ENCODE results near the gene KRT75.

KRT75 gene

DNA sequence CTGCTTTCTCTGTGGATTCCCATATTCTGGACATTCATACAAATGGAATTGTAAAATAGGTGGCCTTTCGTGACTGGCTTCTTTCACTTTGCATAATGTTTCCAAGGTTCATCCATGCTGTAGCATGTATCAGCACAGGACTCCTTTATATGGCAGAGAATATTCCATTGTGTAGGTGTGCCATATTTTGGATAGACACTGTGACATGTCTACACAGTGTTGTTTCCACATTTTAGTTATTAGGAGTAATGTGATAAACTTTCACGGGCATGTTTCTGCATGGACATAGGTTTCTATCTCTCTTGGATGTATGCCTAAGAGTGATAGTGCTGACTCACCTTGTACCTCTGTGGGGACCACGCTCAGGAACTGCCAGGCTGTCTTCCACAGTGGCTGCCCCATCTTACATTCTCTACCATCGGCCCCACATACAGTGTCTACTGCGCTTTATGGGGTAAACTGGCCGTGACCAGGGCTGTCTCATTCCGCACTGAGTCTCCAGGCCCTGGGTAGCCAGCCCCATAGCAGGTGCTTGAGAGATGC lies 41.6 kb downstream of the KRT75 start:
- no peak for DNase-seq (ENCODE audit: low read depth in 2 of 2)

DNA sequence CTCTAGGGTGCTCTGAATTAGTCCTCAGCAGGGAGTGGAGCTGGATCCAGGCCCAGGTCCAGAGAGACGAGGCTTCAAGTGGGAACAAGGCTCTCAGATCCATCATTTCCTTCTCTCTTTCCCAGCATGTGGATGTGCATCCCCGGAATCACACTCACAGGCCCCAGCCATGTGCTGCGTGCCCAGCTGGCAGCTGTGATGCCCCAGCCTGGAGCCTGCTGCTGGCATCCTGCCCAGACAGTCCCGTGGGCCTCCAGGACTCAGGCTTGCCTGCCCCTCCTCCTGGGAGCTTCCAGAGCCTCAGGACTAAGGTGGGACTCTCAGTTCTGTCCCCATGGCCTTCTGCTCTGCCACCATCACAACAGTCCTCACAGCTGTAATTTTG lies 42.6 kb downstream of the KRT75 start:
- DNase-seq (ENCODE audit: low read depth in 2 of 2): no peak

DNA sequence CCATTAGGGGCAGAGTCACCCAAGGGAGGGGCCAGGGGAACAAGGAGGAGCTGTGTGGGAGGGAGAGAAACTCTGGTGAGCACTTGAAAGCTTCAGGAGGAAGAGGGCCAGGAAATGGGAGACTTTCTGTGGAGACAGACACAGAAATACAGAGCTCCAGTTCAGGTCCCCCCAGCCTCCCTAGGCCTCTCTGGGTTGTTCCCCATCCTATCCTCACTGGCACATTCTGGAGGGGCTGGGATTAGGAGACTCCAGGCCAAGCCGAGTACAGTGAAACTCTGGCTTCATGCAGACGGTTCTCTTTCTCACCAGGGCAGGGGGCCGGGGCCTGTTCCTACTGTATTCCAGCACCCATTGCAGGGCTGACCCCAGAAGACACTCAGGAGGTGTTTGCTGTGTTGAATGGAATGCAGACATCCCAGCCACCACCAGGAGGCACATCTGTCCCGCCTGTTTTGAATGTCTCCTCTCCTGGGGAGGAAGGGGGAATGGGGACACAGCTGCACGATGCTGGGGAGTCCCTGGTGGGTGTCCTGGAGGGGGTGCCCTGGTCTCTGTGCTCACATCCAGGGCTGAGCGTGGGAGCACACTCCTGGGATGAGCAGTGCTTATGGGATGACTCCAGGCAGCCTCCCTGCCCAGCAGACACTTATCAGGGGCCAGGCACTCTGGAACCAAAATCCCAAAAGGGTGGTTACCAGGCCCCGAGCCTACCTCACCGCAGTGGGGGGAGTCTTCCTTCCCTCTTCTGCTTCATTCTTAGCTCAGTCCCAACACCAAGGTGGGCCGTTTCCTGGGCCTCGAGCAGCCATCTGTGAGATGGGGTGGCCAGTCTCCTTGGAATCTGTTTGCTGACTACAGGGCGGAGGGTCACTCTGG lies 43.2 kb downstream of the KRT75 start:
- DNase-seq (ENCODE audit: low read depth in 2 of 2): no peak

GRCh38 chr12:52389313-52390207 lies 44.6 kb downstream of the KRT75 start:
- DNase-seq (ENCODE audit: low read depth in 2 of 2): no peak

DNA sequence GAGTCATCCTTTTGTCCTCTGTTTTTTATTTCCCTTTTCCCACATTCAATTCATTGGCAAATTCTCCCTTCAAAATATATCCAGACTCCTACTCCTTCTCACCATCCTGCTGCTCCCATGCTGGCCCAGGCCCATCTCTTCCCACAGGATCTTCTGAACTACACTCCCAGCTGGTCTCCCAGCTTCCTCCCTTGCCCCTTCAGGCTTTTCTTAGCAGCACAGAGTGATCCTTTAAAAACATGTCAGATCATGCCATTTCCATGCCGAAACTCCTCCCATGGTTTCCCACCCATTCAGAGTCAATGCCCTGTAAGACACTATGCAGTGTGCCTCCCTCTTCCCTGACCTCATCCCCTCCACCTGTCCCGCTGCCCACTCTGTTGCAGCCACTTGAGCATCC lies 46.3 kb downstream of the KRT75 start:
- DNase-seq (ENCODE audit: low read depth in 2 of 2): no peak

- DNase-seq (ENCODE audit: low read depth in 2 of 2): no peak
Observed at GRCh38 chr12:52385226-52385702, 48.9 kb downstream of the KRT75 start, which contains the start of gene KRT84. Gene KRT84 (minus strand): TSS chr12:52385652. CDS start chr12:52385585, 67 bp downstream.

DNA sequence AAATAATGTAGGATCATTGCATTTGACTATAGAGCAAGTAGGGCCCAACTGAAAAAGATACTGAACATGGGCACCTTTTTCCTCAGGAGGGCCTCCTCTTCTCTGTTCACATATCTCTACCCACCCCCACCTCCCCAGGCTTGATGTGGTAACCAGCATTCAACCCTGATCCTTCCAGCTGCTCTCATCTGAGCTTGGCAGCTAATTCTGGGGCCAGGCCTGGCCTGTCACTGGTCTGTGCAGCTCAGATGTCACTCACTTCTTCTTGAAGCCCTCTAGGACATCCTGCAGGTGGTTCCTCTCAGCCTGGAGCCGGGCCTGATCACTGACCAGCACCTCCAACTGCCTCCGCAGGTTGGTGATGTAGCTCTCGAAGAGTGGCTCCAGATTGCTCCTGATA lies 50.8 kb downstream of the KRT75 start:
- DNase-seq (ENCODE audit: low read depth in 2 of 2): no peak

DNA sequence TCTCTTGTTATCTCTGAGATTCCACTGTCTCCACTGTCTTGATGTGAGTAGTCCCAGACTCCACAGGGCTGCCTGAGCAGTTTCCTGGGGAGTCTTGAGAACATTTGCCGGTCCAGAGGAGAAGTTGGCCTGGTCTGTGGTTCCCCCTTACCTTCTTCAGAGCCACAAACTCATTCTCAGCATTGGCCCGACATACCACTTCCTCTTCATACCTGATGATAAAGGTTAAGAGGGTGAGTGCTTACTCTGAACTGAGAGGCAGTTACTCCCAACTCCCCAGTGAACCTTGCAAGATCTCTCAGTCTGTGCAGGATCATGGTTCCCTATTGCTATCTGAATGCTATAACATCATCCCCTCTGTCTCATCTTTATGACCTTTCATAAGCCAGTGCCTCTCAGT lies 51.3 kb downstream of the KRT75 start:
- no peak for DNase-seq (ENCODE audit: low read depth in 2 of 2)

GRCh38 chr12:52381206-52381605 lies 53.0 kb downstream of the KRT75 start:
- no peak for DNase-seq (ENCODE audit: low read depth in 2 of 2)

DNA sequence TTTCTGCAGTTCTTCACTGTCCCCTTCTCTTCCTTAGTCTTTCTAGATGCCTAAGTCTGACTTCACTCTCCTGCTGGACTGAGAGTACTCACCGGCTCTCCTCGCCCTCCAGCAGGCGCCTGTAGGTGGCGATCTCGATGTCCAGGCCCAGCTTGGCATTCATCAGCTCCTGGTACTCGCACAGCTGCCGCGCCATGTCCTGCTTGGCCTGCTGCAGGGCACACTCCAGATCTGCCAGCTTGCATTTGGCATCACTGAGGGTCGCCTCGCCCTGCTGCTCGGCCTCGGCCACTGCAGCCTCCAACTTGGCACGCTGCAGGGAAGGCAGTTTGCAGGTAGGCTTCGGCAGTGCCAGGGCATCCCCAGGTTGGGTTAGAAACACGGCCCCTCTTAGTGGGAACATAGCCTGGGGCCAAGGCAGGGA lies 53.9 kb downstream of the KRT75 start:
- no peak for DNase-seq (ENCODE audit: low read depth in 2 of 2)

GRCh38 chr12:52379536-52379935 lies 54.6 kb downstream of the KRT75 start:
- DNase-seq (ENCODE audit: low read depth in 2 of 2): no peak

- DNase-seq (ENCODE audit: low read depth in 2 of 2): no peak
Observed at GRCh38 chr12:52378091-52378490, 56.1 kb downstream of the KRT75 start.

DNA sequence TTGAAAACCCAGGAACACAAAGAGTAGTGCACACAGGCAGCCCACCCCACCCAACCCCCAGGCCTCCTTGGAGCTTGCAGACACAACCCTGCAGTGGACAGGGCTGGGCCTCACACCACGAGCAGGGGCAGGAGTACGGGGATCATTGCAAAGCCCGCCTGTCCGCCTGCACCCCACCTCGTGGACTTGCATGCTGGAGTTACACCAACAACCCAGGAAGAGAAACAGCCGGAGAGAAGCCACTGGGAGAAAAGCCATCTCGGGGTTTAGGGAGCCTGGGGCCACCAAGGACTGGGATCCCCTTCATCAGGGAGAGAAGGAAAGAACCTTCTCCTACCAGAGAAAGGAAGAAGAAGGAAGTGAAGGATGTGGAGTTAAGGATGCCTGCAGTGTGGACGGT lies 56.9 kb downstream of the KRT75 start:
- no peak for DNase-seq (ENCODE audit: low read depth in 2 of 2)
